HG03196 (cell line): ENCODE results near the gene ADARB2.

Experiments used
- ATAC-seq: cut with Tn5 transposase; IDR thresholded peaks from one replicate; pipeline ENCODE4 v1.9.1; 2021; ENCODE audit not compliant: unreplicated experiment

Gene ADARB2

GRCh38 chr10:1736144-1736971 lies 967 bp downstream of the ADARB2 start:
- no peak for ATAC-seq

- no peak for ATAC-seq
Measured at GRCh38 chr10:1735562-1735961, 1.8 kb downstream of the ADARB2 start.

- ATAC-seq, result no peak
Measured at GRCh38 chr10:1734288-1734687, 3.0 kb downstream of the ADARB2 start.

DNA sequence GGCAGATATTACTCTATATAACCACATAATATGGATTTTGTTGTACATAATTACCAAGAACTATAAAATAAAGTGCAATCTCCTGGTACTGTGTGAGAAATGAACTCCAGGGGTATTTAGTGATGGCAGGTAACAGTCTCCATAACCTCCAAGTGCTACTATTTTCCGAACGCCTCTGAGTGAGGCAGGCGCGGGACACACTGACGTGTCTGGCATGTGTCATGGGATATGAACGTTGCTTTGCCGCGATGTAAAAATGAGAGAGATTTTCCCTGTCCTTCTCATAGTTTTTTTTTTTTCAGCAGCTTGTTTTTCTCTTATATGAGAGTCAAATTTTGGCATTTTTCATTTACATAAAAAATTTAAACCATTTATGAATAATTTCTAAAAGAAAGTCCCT lies 3.6 kb downstream of the ADARB2 start:
- ATAC-seq, result no peak

GRCh38 chr10:1732564-1732996 lies 4.7 kb downstream of the ADARB2 start:
- no peak for ATAC-seq

DNA sequence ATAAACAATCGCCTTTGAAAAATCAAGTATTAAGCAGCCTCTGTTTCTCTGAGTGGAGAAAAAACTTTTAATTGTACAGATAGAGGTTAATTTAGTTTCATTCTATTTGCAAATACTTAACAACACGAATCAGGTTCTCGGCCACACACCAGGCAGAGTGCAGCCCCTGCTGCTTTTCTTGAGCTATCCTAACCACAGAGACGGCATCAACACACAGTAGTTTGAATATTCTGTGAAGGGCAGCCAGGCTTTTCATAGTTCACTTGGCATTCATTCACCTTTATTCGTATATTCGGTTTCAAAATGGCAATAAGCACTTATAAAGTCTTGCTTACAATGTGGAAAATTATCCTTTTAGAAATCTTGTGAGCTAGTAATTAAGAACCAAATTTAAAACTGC lies 5.7 kb downstream of the ADARB2 start:
- no peak for ATAC-seq

DNA sequence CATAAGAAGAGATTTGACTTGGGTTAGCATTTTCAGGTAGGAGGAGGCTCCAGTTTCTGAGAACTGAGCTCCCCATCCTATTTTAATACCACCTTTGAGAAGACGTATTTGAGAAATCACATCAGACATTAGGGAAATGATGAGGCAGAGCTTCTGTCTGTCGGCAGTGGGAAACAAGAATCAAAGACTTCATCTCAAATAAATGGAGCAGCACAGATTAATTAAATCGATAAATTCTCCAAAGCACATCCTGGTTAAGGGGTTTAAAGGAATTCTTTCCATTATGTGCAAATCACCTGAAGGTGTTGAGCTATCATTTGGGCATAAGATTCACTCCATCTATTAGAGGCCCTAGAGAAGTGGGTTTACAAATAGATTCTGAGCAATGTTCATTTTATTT lies 7.6 kb downstream of the ADARB2 start:
- ATAC-seq, result no peak

DNA sequence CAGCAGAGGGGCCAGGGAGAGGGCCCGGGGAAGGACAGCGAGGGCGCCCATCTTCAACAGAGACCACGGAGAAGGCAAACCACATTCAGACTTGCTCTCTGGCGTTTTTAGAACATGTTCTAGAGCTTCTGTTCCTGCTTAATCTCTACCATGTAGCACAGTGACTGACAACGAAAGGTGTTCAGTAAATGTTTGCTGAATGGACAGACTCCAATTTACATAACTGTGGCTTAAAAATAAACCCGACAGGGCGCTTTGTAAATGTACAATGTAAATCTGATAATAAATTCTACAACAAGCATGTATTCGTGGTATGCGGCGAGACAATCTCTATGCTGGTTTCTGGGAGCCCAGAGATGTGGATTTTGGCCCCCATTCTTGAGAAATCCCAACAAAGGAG lies 10.5 kb downstream of the ADARB2 start:
- ATAC-seq, result no peak

GRCh38 chr10:1724921-1725488 lies 12.3 kb downstream of the ADARB2 start:
- ATAC-seq, result no peak

GRCh38 chr10:1716839-1717238 lies 20.5 kb downstream of the ADARB2 start:
- no peak for ATAC-seq

- ATAC-seq, result no peak
Measured at GRCh38 chr10:1715821-1716220, 21.5 kb downstream of the ADARB2 start.

DNA sequence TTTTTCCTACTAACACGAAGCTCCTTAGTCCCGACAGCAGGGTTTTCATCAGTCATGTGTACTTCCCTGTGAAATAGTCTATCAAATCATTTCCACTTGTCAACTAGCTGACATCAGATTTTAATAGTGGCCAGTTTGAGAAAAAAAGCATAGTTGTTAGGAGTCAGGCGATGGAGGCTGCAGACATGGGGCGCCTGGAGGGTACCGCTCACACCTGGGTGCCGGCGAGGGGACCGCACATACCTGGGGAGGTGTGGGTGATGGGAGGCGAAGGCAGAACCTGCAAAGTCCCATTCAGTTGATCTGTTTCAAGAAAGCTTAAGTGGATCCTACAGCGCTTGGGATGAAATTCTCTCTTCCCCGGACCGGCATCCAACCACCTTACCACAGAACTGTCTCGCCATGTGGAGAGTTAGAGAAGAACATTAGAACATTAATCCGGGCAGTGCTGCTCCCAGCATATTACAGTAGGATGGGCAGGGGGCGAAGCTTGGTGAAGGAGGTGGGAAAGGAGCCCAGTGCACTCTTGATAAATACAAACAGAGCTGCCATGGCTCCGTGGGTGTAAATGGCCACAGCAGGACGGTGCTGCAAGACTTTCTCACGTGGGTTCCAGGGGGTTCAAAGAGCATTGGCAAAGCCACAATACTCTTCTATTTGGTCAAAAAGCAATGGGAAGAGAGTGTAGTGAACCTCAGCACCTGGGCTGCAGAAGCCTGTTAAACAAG lies 24.2 kb downstream of the ADARB2 start:
- ATAC-seq, result no peak

DNA sequence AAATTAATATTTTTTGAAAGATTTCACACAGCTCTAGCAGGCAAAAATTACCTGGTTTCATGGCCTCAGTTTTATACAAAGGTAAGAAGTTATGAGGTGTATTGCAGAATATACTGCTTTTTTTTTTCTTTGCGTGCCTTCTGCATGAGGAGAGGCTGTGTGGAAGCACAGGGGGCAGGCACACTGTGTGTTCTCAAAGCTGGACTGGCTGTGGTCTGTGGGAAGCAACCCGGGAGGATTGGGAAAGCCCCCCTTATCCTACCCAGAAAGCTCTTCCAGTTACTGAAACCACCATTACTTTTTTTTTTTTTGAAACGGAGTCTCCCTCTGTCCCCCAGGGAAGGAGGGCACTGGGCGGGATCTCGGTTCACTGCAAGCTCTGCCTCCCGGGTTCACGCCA lies 25.0 kb downstream of the ADARB2 start:
- no peak for ATAC-seq

DNA sequence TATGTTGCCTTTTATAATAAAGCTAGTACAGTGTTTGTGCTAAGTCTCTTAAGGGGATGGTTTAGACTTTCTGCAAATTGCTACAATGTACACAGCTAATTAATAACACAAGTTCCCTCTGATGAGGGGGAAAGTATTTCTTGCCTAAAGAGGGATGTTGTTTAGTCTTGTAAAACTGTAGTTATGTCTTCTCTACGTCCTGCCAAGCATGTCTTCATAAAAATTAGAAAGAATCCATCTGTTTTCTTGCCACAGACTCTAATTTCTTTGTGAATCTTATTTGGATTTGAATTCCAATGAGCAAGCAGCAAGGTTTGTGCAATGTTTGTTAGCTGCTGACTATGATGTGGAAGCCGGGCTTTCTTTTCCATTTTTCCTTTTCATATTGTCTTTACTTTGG lies 28.2 kb downstream of the ADARB2 start:
- no peak for ATAC-seq

GRCh38 chr10:1708746-1709145 lies 28.6 kb downstream of the ADARB2 start:
- no peak for ATAC-seq

GRCh38 chr10:1706711-1707110 lies 30.6 kb downstream of the ADARB2 start:
- ATAC-seq, result no peak

DNA sequence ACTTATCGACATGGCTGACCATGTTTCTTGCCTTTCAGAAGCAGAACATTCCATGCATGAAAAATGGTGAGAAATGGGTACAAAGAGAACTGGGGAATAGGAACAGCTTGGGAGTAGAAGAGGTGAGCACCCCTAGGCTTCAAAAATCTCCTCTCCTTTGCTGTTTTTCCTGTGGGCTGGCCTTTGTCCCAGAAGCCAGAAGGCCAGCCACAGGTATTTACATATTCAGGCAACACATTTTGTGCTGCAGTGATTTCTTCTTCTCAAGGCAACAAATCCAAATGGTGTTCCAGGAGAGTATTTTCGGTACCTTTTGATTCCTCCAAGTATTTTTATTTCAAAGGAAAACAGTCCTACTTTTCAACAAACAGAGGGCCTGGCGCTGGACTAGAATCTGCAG lies 31.1 kb downstream of the ADARB2 start:
- no peak for ATAC-seq

GRCh38 chr10:1698185-1698584 lies 39.1 kb downstream of the ADARB2 start:
- no peak for ATAC-seq

DNA sequence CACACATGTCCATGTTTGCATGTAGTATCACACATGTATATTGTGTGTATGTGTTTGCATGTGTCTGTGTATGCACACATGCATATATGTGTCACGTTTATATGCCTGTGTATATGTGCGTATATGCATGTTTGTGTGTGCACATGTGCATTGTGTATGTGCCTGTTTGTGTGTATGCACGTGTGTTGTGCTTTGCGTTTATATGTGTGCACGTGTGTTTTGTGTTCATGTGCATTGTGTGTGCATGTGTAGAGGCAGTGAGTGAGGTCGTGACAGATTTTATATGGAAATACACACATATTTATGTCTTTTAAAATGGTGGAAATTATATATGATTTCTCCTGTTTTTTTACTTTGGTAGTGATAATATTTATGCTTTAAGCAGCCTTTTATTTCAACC lies 41.2 kb downstream of the ADARB2 start:
- ATAC-seq, result no peak

DNA sequence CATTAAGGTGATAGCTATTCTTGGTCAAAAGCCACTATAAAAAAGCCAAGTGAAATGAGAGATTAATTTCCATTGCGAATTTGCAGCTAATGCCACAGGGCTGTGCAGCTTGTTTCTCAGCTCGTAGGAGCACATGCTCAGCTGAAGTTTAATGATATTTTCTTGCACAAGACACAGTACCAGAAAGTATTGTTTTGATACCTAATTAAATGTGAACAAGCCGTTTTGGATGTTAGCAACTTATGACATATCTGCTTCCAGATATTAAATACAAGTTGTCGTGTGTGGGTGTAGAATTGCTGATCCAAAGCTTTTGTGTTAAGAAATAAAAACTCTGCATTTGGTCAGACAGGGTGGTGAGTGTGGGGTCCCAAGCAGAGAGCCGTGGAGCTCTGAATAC lies 47.2 kb downstream of the ADARB2 start:
- ATAC-seq, result no peak

- ATAC-seq, result no peak
Measured at GRCh38 chr10:1688531-1688930, 48.8 kb downstream of the ADARB2 start.

GRCh38 chr10:1687623-1688150 lies 49.6 kb downstream of the ADARB2 start:
- ATAC-seq, result no peak
